GM19438 (cell line): ENCODE data around the gene PPFIA4.

Source experiments
- ATAC-seq: cut with Tn5 transposase; IDR thresholded peaks from one replicate; pipeline ENCODE4 v1.9.1; 2021; ENCODE audit warnings: low read depth; ENCODE audit not compliant: unreplicated experiment

PPFIA4 gene

GRCh38 chr1:203081465-203082230 is 55.4 kb downstream of the PPFIA4 start:
- no peak for ATAC-seq

- no peak for ATAC-seq
These were observed 55.9 kb downstream of the PPFIA4 start for GRCh38 chr1:203082231-203082505.

GRCh38 chr1:203082571-203083462 is 56.5 kb downstream of the PPFIA4 start:
- ATAC-seq = no peak

GRCh38 chr1:203083463-203083921 is 57.2 kb downstream of the PPFIA4 start:
- ATAC-seq = no peak

GRCh38 chr1:203084588-203085527 is 58.6 kb downstream of the PPFIA4 start:
- ATAC-seq = no peak

GRCh38 chr1:203085528-203086406 is 59.5 kb downstream of the PPFIA4 start, which contains the start of gene MYOG:
Gene MYOG (minus strand): TSS chr1:203086012. CDS start chr1:203085961, 51 bp downstream.
- ATAC-seq = no peak

GRCh38 chr1:203086992-203087763 is 60.9 kb downstream of the PPFIA4 start:
- no peak for ATAC-seq

- no peak for ATAC-seq
These were observed 62.1 kb downstream of the PPFIA4 start for GRCh38 chr1:203088441-203088840.

GRCh38 chr1:203089001-203089650 is 62.8 kb downstream of the PPFIA4 start:
- ATAC-seq = no peak

GRCh38 chr1:203089651-203090045 is 63.4 kb downstream of the PPFIA4 start:
- no peak for ATAC-seq

- ATAC-seq = no peak
These were observed 64.3 kb downstream of the PPFIA4 start for GRCh38 chr1:203090421-203091198.

GRCh38 chr1:203091199-203091477 is 64.8 kb downstream of the PPFIA4 start:
- no peak for ATAC-seq

GRCh38 chr1:203091761-203092330 is 65.6 kb downstream of the PPFIA4 start:
- ATAC-seq = no peak

- ATAC-seq = no peak
These were observed 67.6 kb downstream of the PPFIA4 start for GRCh38 chr1:203093754-203094410.

- no peak for ATAC-seq
These were observed 68.9 kb downstream of the PPFIA4 start for GRCh38 chr1:203095061-203095690.

GRCh38 chr1:203096566-203096965 is 70.3 kb downstream of the PPFIA4 start:
- ATAC-seq = no peak

GRCh38 chr1:203097001-203097400 is 70.7 kb downstream of the PPFIA4 start:
- ATAC-seq = no peak
